ENCODE data around the gene TIPIN. TPM values are rescaled to one million over a fixed set of nuclear protein-coding genes. Genes with fewer than 3 reads are reported as not detected.

The TIPIN gene
- total and polyA plus RNA-seq, 2 of the 8 experiments (the other 6 are each of a cell fraction or from before 2014, with no cell fraction given), result 8.5 to 24.7 TPM

DNA sequence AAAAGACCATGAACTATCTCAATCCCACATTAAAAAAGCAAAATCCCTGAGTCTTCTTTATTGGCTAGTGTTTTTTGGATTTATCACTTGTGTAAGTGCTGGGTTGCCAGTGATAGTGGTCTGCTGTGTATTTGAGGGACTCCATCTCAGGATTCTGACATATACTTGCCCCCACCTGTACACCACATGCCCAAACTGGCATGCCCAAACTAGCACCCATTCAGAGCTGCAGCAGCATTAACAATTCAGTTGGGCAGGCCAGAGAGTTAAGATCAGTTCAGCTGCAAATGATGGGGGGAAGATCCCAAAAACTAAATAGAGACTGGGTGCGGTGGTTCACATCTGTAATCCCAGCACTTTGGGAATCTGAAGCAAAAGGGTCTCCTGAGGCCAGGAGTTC lies 6.3 kb upstream of the TIPIN start:
- Histone ChIP-seq H3K27me3 (replicated peaks in 1 of 4; ENCODE audit: control insufficient read depth in 3 of 4, extremely low read depth in 1 of 4, insufficient read depth in 3 of 4, low read length in 3 of 4) (no peaks in the 10 kb centered on the region), H3K23ac (ENCODE audit: insufficient read length) (no peak overlapping the region), H2BK12ac (ENCODE audit: low read depth, low read length) (no peak overlapping the region), H4K91ac (replicated peaks; ENCODE audit: insufficient read length, low read length) (no peak overlapping the region), H2BK20ac (ENCODE audit: low read length) (no peak overlapping the region), H3K79me2 (ENCODE audit: control insufficient read depth in 1 of 2, insufficient read depth in 2 of 2, low read length in 2 of 2) (no peaks in the 10 kb centered on the region), H3K4me2 (ENCODE audit: insufficient read depth in 1 of 2, low read depth in 2 of 2, low read length in 2 of 2) (no peak overlapping the region), H2BK15ac (ENCODE audit: low read length) (peak overlapping the region; percentile 40; the same call in 1 of the 2 replicates), H3K4me1 (replicated peaks in 1 of 4; ENCODE audit: control insufficient read depth in 3 of 4, insufficient read depth in 4 of 4, low read length in 3 of 4) (no peaks in the 10 kb centered on the region), H2BK5ac (ENCODE audit: low read depth, low read length) (no peak overlapping the region), H3K9ac (replicated peaks in 1 of 4; ENCODE audit: extremely low read depth in 1 of 4, low read depth in 3 of 4, low read length in 3 of 4) (no peak overlapping the region), H3K23me2 (ENCODE audit: low read depth, low read length) (no peaks in the 10 kb centered on the region), H2AK5ac (ENCODE audit: low read depth, low read length) (no peak overlapping the region), H3K14ac (ENCODE audit: insufficient read length) (no peak overlapping the region), H3K18ac (ENCODE audit: extremely low read depth, low read length) (no peak overlapping the region), H4K5ac (ENCODE audit: insufficient read length, low read depth, low read length) (no peak overlapping the region), H3K27ac (ENCODE audit: low read depth, low read length) (no peak overlapping the region), H2BK120ac (replicated peaks; ENCODE audit: low read depth, low read length) (peak overlapping the region; percentile 43), H3K4ac (replicated peaks; ENCODE audit: insufficient read length, low read depth, low read length) (no peak overlapping the region), H3K4me3 (ENCODE audit: extremely low read depth in 1 of 4, insufficient read depth in 2 of 4, low read depth in 3 of 4, low read length in 4 of 4) (no peak overlapping the region), H3K9me3 (ENCODE audit: insufficient read depth in 2 of 2, low read depth in 1 of 2, low read length in 1 of 2) (no peaks in the 10 kb centered on the region), H4K8ac (ENCODE audit: extremely low read depth, insufficient read depth, low read length) (no peak overlapping the region), H3K79me1 (ENCODE audit: low read depth, low read length) (no peaks in the 10 kb centered on the region), H2AFZ (ENCODE audit: low read length) (no peak overlapping the region), H3K36me3 (ENCODE audit: control insufficient read depth in 2 of 4, insufficient read depth in 4 of 4, low read length in 3 of 4) (no peaks in the 10 kb centered on the region), H4K20me1 (replicated peaks in 1 of 2; ENCODE audit: control insufficient read depth in 1 of 2, insufficient read depth in 2 of 2, low read length in 2 of 2) (no peaks in the 10 kb centered on the region), H3K56ac (replicated peaks; ENCODE audit: insufficient read length, low read depth, low read length) (no peak overlapping the region)
- 93% methylated on average over 1 of the region's 1 CpG; no CpG with 5 or more reads in 1 of the 2 experiments for WGBS, 2 experiments (ENCODE audit: extremely low coverage in 1 of 2, insufficient coverage in 1 of 2, insufficient read length in 1 of 2, insufficient replicate concordance in 2 of 2, low coverage in 1 of 2, low lambda C conversion rate in 2 of 2, missing lambda C conversion rate in 1 of 2)
- ChIA-PET POLR2A (ENCODE audit: partially characterized antibody) (no interaction called here), CTCF (ENCODE audit: partially characterized antibody) (interaction anchor here (1.2 kb wide), 1 partner anchor 134 kb away, joined by 3 read pairs; no protein-coding TSS in a partner anchor)
- no peak for FAIRE-seq
- no peak for DNase-seq (ENCODE audit: low read depth in 1 of 2, low spot score in 2 of 2)
- TF ChIP-seq POLR2AphosphoS5 (IDR thresholded peaks at IDR 0.05; ENCODE audit: low read depth, low read length) (no peak), CBX8 (IDR thresholded peaks at IDR 0.05; ENCODE audit: borderline replicate concordance, low read depth, low read length) (no peak), RNF2 (IDR thresholded peaks at IDR 0.05; ENCODE audit: borderline replicate concordance, low read depth, low read length, missing control alignments, poor library complexity, severe bottlenecking) (no peak), YY1 (IDR thresholded peaks at IDR 0.05; ENCODE audit: low read depth, low read length) (no peak), CEBPB (IDR thresholded peaks at IDR 0.05; ENCODE audit: low read depth, low read length) (no peak), SP4 (IDR thresholded peaks at IDR 0.05; ENCODE audit: low read length) (no peak), KDM4A (IDR thresholded peaks at IDR 0.05; ENCODE audit: low read depth, low read length, severe bottlenecking) (no peak), RFX5 (IDR thresholded peaks at IDR 0.05; ENCODE audit: borderline replicate concordance, low read depth, low read length) (no peak), TBP (IDR thresholded peaks at IDR 0.05; ENCODE audit: low read depth, low read length) (no peak), POLR2A (IDR thresholded peaks at IDR 0.05; ENCODE audit: control extremely low read depth in 1 of 2, low read depth in 2 of 2, low read length in 2 of 2) (no peak), GTF2F1 (IDR thresholded peaks at IDR 0.05; ENCODE audit: borderline replicate concordance, low read depth, low read length) (no peak), CREB1 (IDR thresholded peaks at IDR 0.05) (no peak)
- TF ChIP-seq, protein P1, sequence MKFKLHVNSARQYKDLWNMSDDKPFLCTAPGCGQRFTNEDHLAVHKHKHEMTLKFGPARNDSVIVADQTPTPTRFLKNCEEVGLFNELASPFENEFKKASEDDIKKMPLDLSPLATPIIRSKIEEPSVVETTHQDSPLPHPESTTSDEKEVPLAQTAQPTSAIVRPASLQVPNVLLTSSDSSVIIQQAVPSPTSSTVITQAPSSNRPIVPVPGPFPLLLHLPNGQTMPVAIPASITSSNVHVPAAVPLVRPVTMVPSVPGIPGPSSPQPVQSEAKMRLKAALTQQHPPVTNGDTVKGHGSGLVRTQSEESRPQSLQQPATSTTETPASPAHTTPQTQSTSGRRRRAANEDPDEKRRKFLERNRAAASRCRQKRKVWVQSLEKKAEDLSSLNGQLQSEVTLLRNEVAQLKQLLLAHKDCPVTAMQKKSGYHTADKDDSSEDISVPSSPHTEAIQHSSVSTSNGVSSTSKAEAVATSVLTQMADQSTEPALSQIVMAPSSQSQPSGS (IDR thresholded peaks at IDR 0.05; ENCODE audit: low read length), result no peak
- TF ChIP-seq, protein P2, sequence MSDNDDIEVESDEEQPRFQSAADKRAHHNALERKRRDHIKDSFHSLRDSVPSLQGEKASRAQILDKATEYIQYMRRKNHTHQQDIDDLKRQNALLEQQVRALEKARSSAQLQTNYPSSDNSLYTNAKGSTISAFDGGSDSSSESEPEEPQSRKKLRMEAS (IDR thresholded peaks at IDR 0.05), result no peak
